HepG2 (cell line): Measurements from ENCODE around the gene SDC1. TPM values are rescaled to one million over a fixed set of nuclear protein-coding genes. Genes with fewer than 3 reads are reported as not detected.

ENCODE experiments used
- AKNA ChIP-seq: sonication (generic); formaldehyde crosslinking; IDR thresholded peaks from 2 replicates; pipeline ENCODE4 v1.4.0; 2020; ENCODE audit warnings: missing genetic modification reagents, borderline replicate concordance
- CEBPB ChIP-seq: IDR thresholded peaks from 2 replicates; pipeline ENCODE4 v1.6.1; 2011; ENCODE audit warnings: low read depth, low read length, improper control_type of control experiment, borderline replicate concordance
- CREB1 ChIP-seq, 2 experiments: fragments of 450-650 bp in 1 of 2; IDR thresholded peaks; 2 replicates each; pipeline ENCODE4 v1.6.1; 2016 to 2017; ENCODE audit warnings: control low read depth in 1 of 2, mild to moderate bottlenecking in 1 of 2, missing compliant biosample characterization in 1 of 2, missing genetic modification characterization in 1 of 2
- DNMT1 ChIP-seq: sonication (generic); formaldehyde crosslinking; IDR thresholded peaks from 2 replicates; pipeline ENCODE4 v1.5.1; 2020; ENCODE audit warnings: mild to moderate bottlenecking, missing genetic modification reagents
- ERF ChIP-seq: IDR thresholded peaks from 2 replicates; pipeline ENCODE4 v1.6.1; 2018; ENCODE audit warnings: missing biosample characterization, missing genetic modification reagents
- FOSL1 ChIP-seq: sonication (generic); formaldehyde crosslinking; IDR thresholded peaks from 2 replicates; pipeline ENCODE4 v1.9.0; 2021; ENCODE audit warnings: missing genetic modification reagents, borderline replicate concordance
- KDM3A ChIP-seq: IDR thresholded peaks from 2 replicates; pipeline ENCODE4 v1.6.1; 2018; ENCODE audit warnings: low read depth, missing compliant biosample characterization
- KMT2A ChIP-seq: sonication (generic); formaldehyde crosslinking; IDR thresholded peaks from 2 replicates; pipeline ENCODE4 v1.4.0; 2020; ENCODE audit warnings: missing genetic modification reagents
- NFKB2 ChIP-seq: sonication (generic); formaldehyde crosslinking; IDR thresholded peaks from 2 replicates; pipeline ENCODE4 v1.4.0; 2020; ENCODE audit warnings: missing genetic modification reagents, borderline replicate concordance
- NFRKB ChIP-seq: fragments of 450-650 bp; IDR thresholded peaks from 2 replicates; pipeline ENCODE4 v1.6.1; 2017
- NR1H2 ChIP-seq: sonication (generic); formaldehyde crosslinking; IDR thresholded peaks from 2 replicates; pipeline ENCODE4 v1.8.1; 2022; ENCODE audit warnings: low read depth, missing genetic modification reagents, borderline replicate concordance
- RFXAP ChIP-seq: sonication (generic); formaldehyde crosslinking; IDR thresholded peaks from 2 replicates; pipeline ENCODE4 v1.4.0; 2020; ENCODE audit warnings: missing genetic modification reagents, borderline replicate concordance
- SAFB2 ChIP-seq: sonication (generic); formaldehyde crosslinking; IDR thresholded peaks from 2 replicates; pipeline ENCODE4 v1.5.1; 2020; ENCODE audit warnings: missing genetic modification reagents, low read depth, mild to moderate bottlenecking, borderline replicate concordance
- SALL2 ChIP-seq: sonication (generic); formaldehyde crosslinking; IDR thresholded peaks from 2 replicates; pipeline ENCODE4 v1.8.1; 2023; ENCODE audit warnings: mild to moderate bottlenecking, missing genetic modification reagents, inconsistent platforms
- SMARCC2 ChIP-seq: fragments of 450-650 bp; IDR thresholded peaks from 2 replicates; pipeline ENCODE4 v1.6.1; 2017; ENCODE audit warnings: antibody characterized with exemption, mild to moderate bottlenecking
- TGIF2 ChIP-seq: IDR thresholded peaks from 2 replicates; pipeline ENCODE4 v1.6.1; 2016; ENCODE audit warnings: control low read depth, missing compliant biosample characterization
- ZNF121 ChIP-seq: sonication (generic); formaldehyde crosslinking; IDR thresholded peaks from 2 replicates; pipeline ENCODE4 v1.5.0; 2020; ENCODE audit warnings: mild to moderate bottlenecking, missing genetic modification reagents
- ZNF468 ChIP-seq: sonication (generic); formaldehyde crosslinking; IDR thresholded peaks from 2 replicates; pipeline ENCODE4 v1.8.0; 2022; ENCODE audit warnings: mild to moderate bottlenecking, moderate library complexity, missing genetic modification reagents
- ZNF558 ChIP-seq: sonication (generic); formaldehyde crosslinking; IDR thresholded peaks from 2 replicates; pipeline ENCODE4 v1.9.0; 2022; ENCODE audit warnings: mild to moderate bottlenecking, missing genetic modification reagents, borderline replicate concordance
- ZNF569 ChIP-seq: sonication (generic); formaldehyde crosslinking; IDR thresholded peaks from 2 replicates; pipeline ENCODE4 v1.5.0; 2020; ENCODE audit warnings: mild to moderate bottlenecking, missing genetic modification reagents, moderate library complexity, borderline replicate concordance
- polyA plus RNA-seq, 8 experiments: library from polyadenylated mRNA; depleted of rRNA in 3 of 8; stranded (reverse) in 7 of 8; unstranded in 1 of 8; fragments of >200 nt; fragmentation: Illumina TruSeq in 4 of 8; extraction: Trizol in 4 of 8; gene quantifications; 2 replicates each; pipeline versions ENCODE4 v1.2.1 to v1.2.3, GENCODE V29; 2011 to 2016; ENCODE audit warnings: low read depth in 4 of 8, missing spikeins in 1 of 8, mixed read lengths in 1 of 8; ENCODE audit not compliant: insufficient read depth in 1 of 8
- total RNA-seq, 5 experiments: library from RNA; depleted of rRNA; stranded (reverse); fragments of >200 nt; fragmentation: Illumina TruSeq; extraction: Trizol; gene quantifications; 2 replicates each; pipeline ENCODE4 v1.2.3, GENCODE V29; 2016; ENCODE audit warnings: low read depth in 1 of 5
- TF ChIP-seq, protein P1 (sequence below): sonication (generic); formaldehyde crosslinking; IDR thresholded peaks from 2 replicates; pipeline ENCODE4 v1.5.0; 2020; ENCODE audit warnings: missing genetic modification reagents, mild to moderate bottlenecking, borderline replicate concordance
- TF ChIP-seq, protein P2 (sequence below): sonication (generic); formaldehyde crosslinking; conservative IDR thresholded peaks from 2 replicates; pipeline ENCODE4 v1.5.0; 2020; ENCODE audit warnings: missing genetic modification reagents
- TF ChIP-seq, protein P3 (sequence below): IDR thresholded peaks from 2 replicates; pipeline ENCODE4 v1.6.1; 2016; ENCODE audit warnings: low read depth, borderline replicate concordance

SDC1 gene
- total and polyA plus RNA-seq, 2 of the 13 experiments (the other 11 are each of a cell fraction or from before 2014, with no cell fraction given) = 108 to 119 TPM

- no peak; the same call in 1 of the 2 replicates for TF ChIP-seq SAFB2 (CRISPR knock-in tag)
- TF ChIP-seq TGIF2 (CRISPR knock-in tag) = no peak
- no peak for TF ChIP-seq FOSL1
- no peak for TF ChIP-seq NFRKB
- no peak for TF ChIP-seq CEBPB
- no peak for TF ChIP-seq NFKB2 (CRISPR knock-in tag)
- TF ChIP-seq AKNA (CRISPR knock-in tag) = no peak
- TF ChIP-seq, protein P1, sequence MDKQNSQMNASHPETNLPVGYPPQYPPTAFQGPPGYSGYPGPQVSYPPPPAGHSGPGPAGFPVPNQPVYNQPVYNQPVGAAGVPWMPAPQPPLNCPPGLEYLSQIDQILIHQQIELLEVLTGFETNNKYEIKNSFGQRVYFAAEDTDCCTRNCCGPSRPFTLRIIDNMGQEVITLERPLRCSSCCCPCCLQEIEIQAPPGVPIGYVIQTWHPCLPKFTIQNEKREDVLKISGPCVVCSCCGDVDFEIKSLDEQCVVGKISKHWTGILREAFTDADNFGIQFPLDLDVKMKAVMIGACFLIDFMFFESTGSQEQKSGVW (CRISPR knock-in tag) = no peak
- no peak for TF ChIP-seq CREB1 (IDR thresholded peaks at IDR 0.05)
- peak; percentile 42; the same call in 1 of the 2 replicates for TF ChIP-seq CREB1 (CRISPR knock-in tag; IDR thresholded peaks at IDR 0.05)
- 0 out of 2 replicates have a peak, but pooled peaks have one; percentile 48 for TF ChIP-seq RFXAP (CRISPR knock-in tag)
- TF ChIP-seq KDM3A (CRISPR knock-in tag) = no peak
- no peak for TF ChIP-seq ZNF468 (CRISPR knock-in tag)
- TF ChIP-seq, protein P2, sequence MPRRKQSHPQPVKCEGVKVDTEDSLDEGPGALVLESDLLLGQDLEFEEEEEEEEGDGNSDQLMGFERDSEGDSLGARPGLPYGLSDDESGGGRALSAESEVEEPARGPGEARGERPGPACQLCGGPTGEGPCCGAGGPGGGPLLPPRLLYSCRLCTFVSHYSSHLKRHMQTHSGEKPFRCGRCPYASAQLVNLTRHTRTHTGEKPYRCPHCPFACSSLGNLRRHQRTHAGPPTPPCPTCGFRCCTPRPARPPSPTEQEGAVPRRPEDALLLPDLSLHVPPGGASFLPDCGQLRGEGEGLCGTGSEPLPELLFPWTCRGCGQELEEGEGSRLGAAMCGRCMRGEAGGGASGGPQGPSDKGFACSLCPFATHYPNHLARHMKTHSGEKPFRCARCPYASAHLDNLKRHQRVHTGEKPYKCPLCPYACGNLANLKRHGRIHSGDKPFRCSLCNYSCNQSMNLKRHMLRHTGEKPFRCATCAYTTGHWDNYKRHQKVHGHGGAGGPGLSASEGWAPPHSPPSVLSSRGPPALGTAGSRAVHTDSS = no peak
- no peak; the same call in none of the 2 replicates for TF ChIP-seq ZNF121
- TF ChIP-seq, protein P3, sequence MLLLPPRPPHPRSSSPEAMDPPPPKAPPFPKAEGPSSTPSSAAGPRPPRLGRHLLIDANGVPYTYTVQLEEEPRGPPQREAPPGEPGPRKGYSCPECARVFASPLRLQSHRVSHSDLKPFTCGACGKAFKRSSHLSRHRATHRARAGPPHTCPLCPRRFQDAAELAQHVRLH = peak; percentile 58; the same call in 1 of the 2 replicates
- TF ChIP-seq ERF (CRISPR knock-in tag) = peak; percentile 81
- 0 out of 2 replicates have a peak, but pooled peaks have one; percentile 12 for TF ChIP-seq KMT2A (CRISPR knock-in tag)
- TF ChIP-seq NR1H2 (CRISPR knock-in tag) = peak; percentile 27; the same call in 1 of the 2 replicates
- no peak for TF ChIP-seq ZNF558 (CRISPR knock-in tag)
- 0 out of 2 replicates have a peak, but pooled peaks have one; percentile 34 for TF ChIP-seq SALL2
- TF ChIP-seq ZNF569 (CRISPR knock-in tag) = no peak
- TF ChIP-seq SMARCC2 = no peak
- 0 out of 2 replicates have a peak, but pooled peaks have one; percentile 38 for TF ChIP-seq DNMT1 (CRISPR knock-in tag)
Observed at GRCh38 chr2:20196053-20196656, 28.8 kb downstream of the SDC1 start (continued).
